ENCODE data around the gene RPL35.

The RPL35 gene

DNA sequence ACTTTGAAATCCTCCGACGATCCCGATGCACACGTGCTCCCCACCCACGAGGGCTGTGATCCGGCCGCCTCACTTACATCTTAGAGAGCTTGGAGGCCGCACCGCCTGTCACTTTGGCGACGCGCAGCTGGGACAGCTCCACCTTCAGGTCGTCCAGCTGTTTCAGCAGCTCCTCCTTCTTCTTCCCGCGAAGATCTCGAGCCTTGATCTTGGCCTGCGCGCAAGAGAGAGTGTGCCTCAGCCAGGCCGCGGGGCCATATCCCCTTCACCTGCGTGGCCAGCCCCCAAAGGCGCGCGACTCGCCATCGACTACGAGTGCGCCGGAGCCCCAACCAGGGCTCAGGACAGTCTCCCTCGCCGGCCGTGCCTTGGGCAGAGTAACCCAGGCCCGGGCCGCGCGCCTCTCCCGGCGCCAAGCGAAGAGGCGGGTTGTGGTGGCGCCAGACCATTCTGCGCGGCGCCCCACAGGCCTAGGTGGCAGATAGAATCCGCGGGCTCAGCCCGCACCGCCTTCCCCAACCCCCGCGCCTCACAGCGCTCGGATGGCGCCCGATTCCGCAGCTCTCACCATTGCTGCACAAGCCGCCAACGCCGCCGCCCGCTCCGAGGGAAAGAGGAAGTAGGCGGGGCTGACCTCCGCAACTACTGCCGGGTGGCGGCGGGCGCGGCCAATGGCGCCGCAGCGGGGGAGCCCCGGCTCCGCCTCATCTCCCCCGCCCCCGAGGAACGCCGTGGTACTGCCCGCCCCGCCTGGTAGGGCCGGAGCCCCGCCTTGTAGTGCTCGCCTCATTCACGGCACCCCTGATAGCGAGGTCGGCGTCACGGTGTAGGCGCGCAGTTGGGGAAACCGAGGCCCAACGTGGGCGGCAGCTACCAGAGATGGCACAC, at the start of gene RPL35, which contains the start of gene ARPC5L:
Gene RPL35 (minus strand): TSS at position 616 of the 888 bp plus-strand sequence. CDS start 45 bp downstream, at position 571.
Gene ARPC5L (plus strand): TSS at position 789 of the 888 bp plus-strand sequence. CDS start 7,161 bp downstream, outside the sequence.
- Histone ChIP-seq H3K4me1 (ENCODE audit: control insufficient read depth in 1 of 2, insufficient read depth in 2 of 2, low read length in 2 of 2) (peaks cover 26 to 38% of the 10 kb centered on the region in 2 donors), H3K4me3 (ENCODE audit: low read depth in 1 of 2, low read length in 2 of 2) (peak within 1 kb of the TSS; percentile 96 to 97), H3K27ac (ENCODE audit: low read depth, low read length) (peak within 1 kb of the TSS; percentile 91), H3K27me3 (ENCODE audit: control insufficient read depth in 1 of 2, insufficient read depth in 2 of 2, low read length in 2 of 2) (no peaks in the 10 kb centered on the region), H3K9me3 (ENCODE audit: control insufficient read depth in 1 of 2, low read length in 2 of 2) (no peaks in the 10 kb centered on the region), H3K9ac (ENCODE audit: low read depth in 1 of 2, low read length in 2 of 2) (peak within 1 kb of the TSS; percentile 80 to 92), H3K36me3 (ENCODE audit: control insufficient read depth in 1 of 2, insufficient read depth in 2 of 2, low read length in 2 of 2) (peaks cover 24 to 41% of the 10 kb centered on the region in 2 donors)

DNA sequence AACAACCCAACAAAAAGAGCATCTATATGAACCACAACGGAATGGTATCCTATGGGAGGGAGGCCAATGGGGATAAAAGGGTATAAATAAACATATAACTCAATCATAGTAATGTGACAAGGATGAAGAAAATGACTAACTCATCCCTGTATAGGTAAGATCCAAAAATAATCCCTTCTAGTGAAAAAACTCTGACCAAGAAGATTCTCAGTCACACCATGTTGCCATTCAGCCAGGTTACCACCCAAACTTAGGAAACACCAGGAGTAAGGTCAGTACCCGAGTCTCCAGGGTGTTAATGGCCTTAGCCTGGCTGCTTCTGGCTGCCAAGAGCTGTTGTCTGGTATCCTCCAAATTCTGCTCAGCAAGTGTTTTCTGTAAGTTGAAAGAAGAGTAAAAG, 46.3 kb upstream of the RPL35 start:
- Histone ChIP-seq H3K9me3 (ENCODE audit: control insufficient read depth in 1 of 2, low read length in 2 of 2) (no peaks in the 10 kb centered on the region), H3K4me3 (ENCODE audit: low read depth in 1 of 2, low read length in 2 of 2) (no peak overlapping the region), H3K4me1 (ENCODE audit: control insufficient read depth in 1 of 2, insufficient read depth in 2 of 2, low read length in 2 of 2) (peaks cover 0 to 8% of the 10 kb centered on the region in 2 donors), H3K27ac (ENCODE audit: low read depth, low read length) (no peak overlapping the region), H3K9ac (ENCODE audit: low read depth in 1 of 2, low read length in 2 of 2) (no peak overlapping the region), H3K27me3 (ENCODE audit: control insufficient read depth in 1 of 2, insufficient read depth in 2 of 2, low read length in 2 of 2) (no peaks in the 10 kb centered on the region), H3K36me3 (ENCODE audit: control insufficient read depth in 1 of 2, insufficient read depth in 2 of 2, low read length in 2 of 2) (peaks cover 15 to 35% of the 10 kb centered on the region in 2 donors)

DNA sequence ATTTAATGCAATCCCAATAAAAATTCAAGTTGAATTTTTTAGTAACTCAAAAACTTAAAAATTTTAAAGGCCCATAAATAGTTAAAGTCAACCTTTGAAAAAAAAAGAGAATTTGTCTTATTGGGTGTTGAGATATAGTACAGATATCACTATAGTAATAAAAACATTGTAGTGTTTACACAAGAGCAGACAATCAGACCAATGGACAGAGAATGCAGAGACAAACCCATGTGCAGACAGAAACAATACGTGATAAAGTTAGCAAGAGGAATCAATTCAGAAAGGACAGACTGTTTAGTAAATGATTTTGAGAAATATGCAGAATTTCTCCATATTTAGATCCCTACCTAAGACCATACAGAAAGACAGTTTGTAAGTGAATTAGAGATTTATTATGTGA, 45.2 kb upstream of the RPL35 start:
- H3K36me3 ChIP-seq (ENCODE audit: control insufficient read depth in 1 of 2, insufficient read depth in 2 of 2, low read length in 2 of 2) = peaks cover 11 to 35% of the 10 kb centered on the region in 2 donors
- no peak overlapping the region for H3K27ac ChIP-seq (ENCODE audit: low read depth, low read length)
- H3K9me3 ChIP-seq (ENCODE audit: control insufficient read depth in 1 of 2, low read length in 2 of 2) = no peaks in the 10 kb centered on the region
- no peak overlapping the region for H3K9ac ChIP-seq (ENCODE audit: low read depth in 1 of 2, low read length in 2 of 2)
- peaks cover 0 to 8% of the 10 kb centered on the region in 2 donors for H3K4me1 ChIP-seq (ENCODE audit: control insufficient read depth in 1 of 2, insufficient read depth in 2 of 2, low read length in 2 of 2)
- H3K27me3 ChIP-seq (ENCODE audit: control insufficient read depth in 1 of 2, insufficient read depth in 2 of 2, low read length in 2 of 2) = no peaks in the 10 kb centered on the region
- H3K4me3 ChIP-seq (ENCODE audit: low read depth in 1 of 2, low read length in 2 of 2) = no peak overlapping the region

DNA sequence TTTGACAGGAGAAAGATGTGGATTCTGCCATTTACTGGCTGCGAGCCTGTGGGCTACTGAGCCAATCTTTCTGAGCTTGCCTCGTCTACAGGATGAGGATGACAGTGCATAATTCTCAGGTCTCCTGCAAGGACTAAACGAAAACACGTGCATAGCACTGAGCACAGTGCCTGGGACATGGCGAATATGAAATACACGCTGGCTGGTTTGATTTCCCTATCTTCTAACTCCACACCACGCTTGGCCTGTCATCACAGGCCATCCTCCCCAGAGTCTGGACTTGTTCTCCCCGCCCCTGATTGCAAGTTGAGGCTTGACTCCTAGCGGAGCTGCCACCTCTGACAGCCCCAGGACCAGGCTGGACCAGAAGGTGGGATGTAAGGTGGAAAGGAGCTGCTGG, 38.1 kb upstream of the RPL35 start:
- H3K9me3 ChIP-seq (ENCODE audit: control insufficient read depth in 1 of 2, low read length in 2 of 2) = no peaks in the 10 kb centered on the region
- H3K27ac ChIP-seq (ENCODE audit: low read depth, low read length) = no peak overlapping the region
- H3K4me3 ChIP-seq (ENCODE audit: low read depth in 1 of 2, low read length in 2 of 2) = no peak overlapping the region
- H3K36me3 ChIP-seq (ENCODE audit: control insufficient read depth in 1 of 2, insufficient read depth in 2 of 2, low read length in 2 of 2) = peaks cover 25 to 45% of the 10 kb centered on the region in 2 donors
- no peaks in the 10 kb centered on the region for H3K27me3 ChIP-seq (ENCODE audit: control insufficient read depth in 1 of 2, insufficient read depth in 2 of 2, low read length in 2 of 2)
- H3K9ac ChIP-seq (ENCODE audit: low read depth in 1 of 2, low read length in 2 of 2) = no peak overlapping the region
- H3K4me1 ChIP-seq (ENCODE audit: control insufficient read depth in 1 of 2, insufficient read depth in 2 of 2, low read length in 2 of 2) = no peaks in the 10 kb centered on the region

DNA sequence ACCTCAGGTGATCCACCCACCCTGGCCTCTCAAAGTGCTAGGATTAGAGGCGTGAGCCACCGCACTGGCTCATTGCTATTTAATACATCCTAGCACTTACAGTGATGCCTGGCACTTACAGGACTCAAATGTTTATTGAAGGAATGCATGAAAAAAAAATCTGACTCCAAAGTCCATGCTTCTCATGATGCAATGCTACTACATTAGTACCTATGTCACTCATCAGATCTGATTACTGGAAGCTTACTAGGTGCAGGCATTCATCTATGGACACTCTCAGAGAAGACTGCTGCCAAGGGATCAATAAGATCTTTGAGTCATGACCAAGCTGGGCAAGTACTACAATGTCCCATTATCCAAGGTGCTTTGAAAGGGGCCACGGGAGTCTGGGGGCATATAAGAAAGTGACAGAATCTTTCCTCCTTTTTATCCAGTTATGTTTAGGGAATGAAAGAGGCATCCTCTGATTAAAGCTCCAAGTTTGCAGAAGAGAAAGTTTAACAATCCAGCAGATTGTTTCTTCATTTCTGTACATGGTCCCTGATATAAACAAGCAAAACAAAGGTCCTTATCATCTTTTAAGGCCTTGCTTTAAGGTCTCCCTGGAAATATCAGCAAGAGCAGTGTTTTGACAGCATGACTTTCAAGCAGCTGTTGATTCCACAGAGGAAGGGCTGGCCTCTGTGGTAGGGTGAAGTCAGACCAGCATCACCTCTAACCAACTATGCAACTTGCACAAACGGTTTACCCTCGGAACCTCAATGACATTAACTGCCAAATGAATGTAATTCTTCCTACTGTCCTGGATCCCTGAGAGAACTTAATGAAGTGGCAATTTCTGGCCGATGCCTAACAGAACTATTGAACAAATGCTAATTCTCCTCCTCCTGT, 36.1 kb upstream of the RPL35 start:
- H3K4me3 ChIP-seq (ENCODE audit: low read depth in 1 of 2, low read length in 2 of 2) = no peak overlapping the region
- H3K27me3 ChIP-seq (ENCODE audit: control insufficient read depth in 1 of 2, insufficient read depth in 2 of 2, low read length in 2 of 2) = no peaks in the 10 kb centered on the region
- H3K27ac ChIP-seq (ENCODE audit: low read depth, low read length) = no peak overlapping the region
- no peaks in the 10 kb centered on the region for H3K4me1 ChIP-seq (ENCODE audit: control insufficient read depth in 1 of 2, insufficient read depth in 2 of 2, low read length in 2 of 2)
- peaks cover 29 to 59% of the 10 kb centered on the region in 2 donors for H3K36me3 ChIP-seq (ENCODE audit: control insufficient read depth in 1 of 2, insufficient read depth in 2 of 2, low read length in 2 of 2)
- H3K9ac ChIP-seq (ENCODE audit: low read depth in 1 of 2, low read length in 2 of 2) = no peak overlapping the region
- H3K9me3 ChIP-seq (ENCODE audit: control insufficient read depth in 1 of 2, low read length in 2 of 2) = no peaks in the 10 kb centered on the region

DNA sequence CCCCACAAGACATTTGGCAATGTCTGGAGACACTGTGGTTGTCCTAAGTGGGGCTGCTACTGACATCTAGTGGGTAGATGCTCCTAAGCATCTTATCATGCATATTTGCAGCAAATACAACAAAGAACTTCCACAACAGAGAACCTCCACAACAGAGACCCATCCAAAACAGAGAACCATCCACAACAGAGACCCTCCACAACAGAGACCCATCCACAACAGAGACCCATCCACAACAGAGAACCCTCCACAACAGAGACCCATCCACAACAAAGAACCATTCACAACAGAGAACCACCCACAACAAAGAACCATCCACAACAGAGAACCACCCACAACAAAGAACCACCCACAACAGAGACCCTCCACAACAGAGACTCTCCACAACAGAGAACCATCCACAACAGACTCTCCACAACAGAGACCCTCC, 33.0 kb upstream of the RPL35 start:
- peaks cover 38 to 65% of the 10 kb centered on the region in 2 donors for H3K36me3 ChIP-seq (ENCODE audit: control insufficient read depth in 1 of 2, insufficient read depth in 2 of 2, low read length in 2 of 2)
- H3K4me1 ChIP-seq (ENCODE audit: control insufficient read depth in 1 of 2, insufficient read depth in 2 of 2, low read length in 2 of 2) = no peaks in the 10 kb centered on the region
- H3K9me3 ChIP-seq (ENCODE audit: control insufficient read depth in 1 of 2, low read length in 2 of 2) = no peaks in the 10 kb centered on the region
- no peaks in the 10 kb centered on the region for H3K27me3 ChIP-seq (ENCODE audit: control insufficient read depth in 1 of 2, insufficient read depth in 2 of 2, low read length in 2 of 2)
- H3K9ac ChIP-seq (ENCODE audit: low read depth in 1 of 2, low read length in 2 of 2) = no peak overlapping the region
- no peak overlapping the region for H3K4me3 ChIP-seq (ENCODE audit: low read depth in 1 of 2, low read length in 2 of 2)
- no peak overlapping the region for H3K27ac ChIP-seq (ENCODE audit: low read depth, low read length)

DNA sequence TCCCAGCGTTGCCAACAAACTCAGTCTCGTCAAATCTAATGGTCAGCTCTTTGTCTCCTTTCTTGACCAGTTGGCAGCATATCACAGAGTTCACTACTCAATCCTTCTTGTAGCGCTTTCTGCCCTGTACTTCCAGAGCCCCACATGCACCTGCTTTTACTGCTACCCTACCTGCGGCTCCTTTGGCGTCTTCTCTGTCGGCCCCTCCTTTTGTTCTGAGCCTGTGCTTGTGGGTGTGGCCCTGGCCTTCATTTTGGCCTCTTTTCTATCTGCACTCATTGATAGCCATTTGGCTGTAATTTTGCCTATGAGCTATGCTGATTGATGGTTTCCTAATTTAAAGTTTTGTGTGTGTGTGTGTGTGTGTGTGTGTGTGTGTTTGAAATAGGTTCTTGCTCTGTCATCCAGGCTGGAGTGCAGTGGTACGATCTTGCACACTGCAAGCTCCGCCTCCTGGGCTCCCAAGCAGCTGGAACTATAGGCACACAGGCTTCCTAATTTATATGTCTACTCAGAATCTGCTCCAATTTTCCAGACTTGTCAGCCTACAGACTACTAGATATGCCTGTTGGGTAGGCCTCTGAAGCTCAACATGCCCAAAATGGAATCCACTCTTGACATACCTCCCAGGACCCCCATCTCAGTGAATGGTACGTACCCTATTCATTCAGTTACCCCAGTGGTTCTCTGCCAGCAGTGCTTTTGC, 32.4 kb upstream of the RPL35 start:
- Histone ChIP-seq H3K27ac (ENCODE audit: low read depth, low read length) (no peak overlapping the region), H3K4me1 (ENCODE audit: control insufficient read depth in 1 of 2, insufficient read depth in 2 of 2, low read length in 2 of 2) (no peaks in the 10 kb centered on the region), H3K4me3 (ENCODE audit: low read depth in 1 of 2, low read length in 2 of 2) (no peak overlapping the region), H3K27me3 (ENCODE audit: control insufficient read depth in 1 of 2, insufficient read depth in 2 of 2, low read length in 2 of 2) (no peaks in the 10 kb centered on the region), H3K9me3 (ENCODE audit: control insufficient read depth in 1 of 2, low read length in 2 of 2) (no peaks in the 10 kb centered on the region), H3K9ac (ENCODE audit: low read depth in 1 of 2, low read length in 2 of 2) (no peak overlapping the region), H3K36me3 (ENCODE audit: control insufficient read depth in 1 of 2, insufficient read depth in 2 of 2, low read length in 2 of 2) (peaks cover 38 to 65% of the 10 kb centered on the region in 2 donors)

DNA sequence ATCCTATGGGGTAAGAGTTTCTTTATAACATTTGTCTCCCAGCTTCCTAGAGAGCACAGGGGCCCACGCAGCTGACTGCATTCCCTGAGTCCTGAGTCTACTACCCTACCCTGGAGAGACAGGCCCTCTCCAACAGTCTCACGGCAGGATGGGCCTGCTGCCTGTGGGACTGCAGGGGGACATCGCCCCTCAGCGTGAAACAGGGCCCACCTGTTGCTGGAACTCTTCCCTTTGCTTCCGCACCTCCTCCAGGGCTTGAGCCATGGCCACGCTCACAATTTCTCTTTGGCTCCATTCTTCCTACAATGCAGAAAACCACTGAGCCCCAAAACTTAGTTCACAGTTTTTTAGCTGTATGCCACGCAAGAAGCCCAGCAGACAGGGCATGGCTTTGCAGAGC, 28.4 kb upstream of the RPL35 start:
- H3K27ac ChIP-seq (ENCODE audit: low read depth, low read length) = no peak overlapping the region
- H3K4me3 ChIP-seq (ENCODE audit: low read depth in 1 of 2, low read length in 2 of 2) = no peak overlapping the region
- no peaks in the 10 kb centered on the region for H3K27me3 ChIP-seq (ENCODE audit: control insufficient read depth in 1 of 2, insufficient read depth in 2 of 2, low read length in 2 of 2)
- no peaks in the 10 kb centered on the region for H3K9me3 ChIP-seq (ENCODE audit: control insufficient read depth in 1 of 2, low read length in 2 of 2)
- no peak overlapping the region for H3K9ac ChIP-seq (ENCODE audit: low read depth in 1 of 2, low read length in 2 of 2)
- no peaks in the 10 kb centered on the region for H3K4me1 ChIP-seq (ENCODE audit: control insufficient read depth in 1 of 2, insufficient read depth in 2 of 2, low read length in 2 of 2)
- peaks cover 57 to 78% of the 10 kb centered on the region in 2 donors for H3K36me3 ChIP-seq (ENCODE audit: control insufficient read depth in 1 of 2, insufficient read depth in 2 of 2, low read length in 2 of 2)

DNA sequence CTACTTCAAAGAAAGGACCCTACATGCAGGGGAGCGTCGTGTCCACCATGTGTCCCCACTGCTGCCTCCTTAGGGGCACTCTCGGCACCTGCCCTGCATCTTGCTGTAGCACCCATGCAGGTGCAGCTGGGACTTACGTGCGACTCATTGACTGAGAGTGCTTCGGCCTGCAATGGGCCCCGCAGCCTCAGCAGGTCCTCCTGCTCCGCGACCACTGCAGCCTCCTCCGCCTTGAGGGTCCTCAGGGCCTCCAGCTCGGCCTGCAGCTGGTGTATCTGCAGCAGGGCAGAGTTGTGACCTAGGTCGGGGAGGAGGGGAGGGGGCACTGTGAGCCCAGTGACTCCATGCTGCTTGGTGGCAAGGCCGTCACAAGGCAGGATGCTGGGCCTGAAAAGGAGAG, 27.2 kb upstream of the RPL35 start:
- H3K4me3 ChIP-seq (ENCODE audit: low read depth in 1 of 2, low read length in 2 of 2) = no peak overlapping the region
- no peaks in the 10 kb centered on the region for H3K27me3 ChIP-seq (ENCODE audit: control insufficient read depth in 1 of 2, insufficient read depth in 2 of 2, low read length in 2 of 2)
- H3K9me3 ChIP-seq (ENCODE audit: control insufficient read depth in 1 of 2, low read length in 2 of 2) = no peaks in the 10 kb centered on the region
- no peak overlapping the region for H3K9ac ChIP-seq (ENCODE audit: low read depth in 1 of 2, low read length in 2 of 2)
- H3K36me3 ChIP-seq (ENCODE audit: control insufficient read depth in 1 of 2, insufficient read depth in 2 of 2, low read length in 2 of 2) = peaks cover 61 to 81% of the 10 kb centered on the region in 2 donors
- no peak overlapping the region for H3K27ac ChIP-seq (ENCODE audit: low read depth, low read length)
- no peaks in the 10 kb centered on the region for H3K4me1 ChIP-seq (ENCODE audit: control insufficient read depth in 1 of 2, insufficient read depth in 2 of 2, low read length in 2 of 2)

Data from duodenal mucosa (tissue), 2 donors.